Activated CD8-positive, alpha-beta memory T cell treated with anti-CD3 and anti-CD28 coated beads, Interleukin-2, amount 50 U/mL, for 1 hour (primary cell): Measurements from ENCODE around the gene ADAMTS6.

ENCODE experiments used
- DNase-seq: peaks from one replicate; pipeline ENCODE4 v3.0.0-alpha.2; 2020; ENCODE audit errors: extremely low read depth

Gene ADAMTS6

DNA sequence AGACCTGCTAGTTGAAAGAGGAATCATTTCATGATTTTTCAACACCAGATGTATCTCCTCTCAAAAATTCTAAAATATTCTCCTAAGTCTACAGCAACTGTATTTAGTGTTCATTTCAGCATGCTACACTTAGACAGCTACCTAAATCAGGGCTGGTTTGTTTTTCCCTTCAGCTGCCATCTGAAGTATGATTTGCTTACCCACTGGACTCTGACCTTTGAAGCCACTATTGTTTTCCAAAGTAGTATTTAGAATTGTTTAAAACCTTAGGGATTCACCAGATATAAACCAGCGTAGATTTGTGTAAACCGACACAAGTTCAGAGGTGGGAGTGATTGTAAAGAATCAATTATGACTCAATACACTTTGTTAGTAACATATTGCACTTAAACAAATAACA is 193.1 kb downstream of the ADAMTS6 start:
- DNase-seq, result no peak

DNA sequence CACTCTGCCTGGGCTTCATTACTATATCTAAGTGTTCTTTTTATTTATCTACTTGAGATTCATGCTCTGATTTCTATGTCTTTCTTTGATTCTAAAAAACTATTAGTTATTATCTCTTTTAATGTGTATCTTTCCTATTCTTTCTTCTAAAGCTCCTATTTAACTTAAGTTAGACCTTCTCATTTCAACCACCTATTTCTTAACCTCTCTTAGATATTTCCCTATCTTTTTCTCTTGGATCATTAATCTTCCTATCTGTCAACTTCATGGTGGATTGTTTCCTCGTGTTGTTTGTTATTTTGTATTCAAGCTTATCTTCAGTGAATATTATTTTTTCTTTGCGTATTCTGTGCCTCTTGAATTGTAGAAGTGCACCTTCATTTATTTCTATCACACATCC is 202.1 kb downstream of the ADAMTS6 start:
- no peak for DNase-seq

DNA sequence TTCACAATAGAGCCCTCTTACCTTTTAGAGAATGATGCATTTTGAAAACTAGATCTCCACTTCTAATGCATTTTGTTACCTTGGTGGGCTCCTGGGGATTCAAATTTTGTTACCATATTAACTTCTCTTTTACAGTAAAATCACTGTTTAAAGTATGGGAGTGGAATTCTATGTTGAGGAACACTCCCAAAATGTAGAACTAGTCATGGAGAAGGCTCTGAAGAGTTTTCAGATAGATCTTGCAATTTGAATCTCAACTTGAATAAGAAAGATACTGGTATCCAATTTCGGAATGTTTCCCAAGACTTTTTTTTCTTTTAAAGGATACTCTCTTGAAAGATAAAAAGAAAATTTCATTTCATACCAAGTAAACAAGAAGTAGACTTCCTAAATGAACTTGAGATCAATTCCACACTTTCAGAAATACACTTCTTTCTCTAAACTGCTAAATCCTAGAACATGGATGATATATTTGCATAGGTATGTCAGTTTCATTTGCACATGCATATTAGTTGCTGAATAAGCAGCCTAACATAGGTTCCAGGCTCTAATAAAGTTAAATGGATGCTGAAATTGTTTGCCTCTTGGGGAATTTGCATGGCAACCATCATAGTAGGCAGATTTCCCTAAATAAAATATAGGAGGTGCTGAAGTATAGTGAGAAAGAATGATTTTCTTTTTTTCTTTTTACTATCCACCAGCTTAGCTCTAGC is 205.4 kb downstream of the ADAMTS6 start:
- no peak for DNase-seq

DNA sequence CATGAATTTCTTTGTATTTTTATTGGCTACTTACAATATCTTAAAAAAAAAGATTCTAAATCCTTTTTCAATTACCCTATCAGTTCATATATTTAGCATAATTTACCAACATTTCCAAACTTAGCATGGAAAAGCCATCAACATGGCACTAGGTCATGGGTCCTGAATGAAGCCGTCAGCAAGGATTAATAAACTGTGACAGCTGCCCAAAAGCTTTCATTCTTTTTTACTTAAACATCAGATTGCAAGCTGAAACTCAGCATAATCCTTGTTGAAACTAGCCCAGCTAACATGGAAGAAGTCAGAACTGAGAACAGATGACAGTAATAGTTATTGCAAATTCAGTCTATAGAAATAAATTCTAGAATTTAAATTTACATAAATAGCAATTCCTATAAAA is 209.8 kb downstream of the ADAMTS6 start:
- DNase-seq, result no peak

DNA sequence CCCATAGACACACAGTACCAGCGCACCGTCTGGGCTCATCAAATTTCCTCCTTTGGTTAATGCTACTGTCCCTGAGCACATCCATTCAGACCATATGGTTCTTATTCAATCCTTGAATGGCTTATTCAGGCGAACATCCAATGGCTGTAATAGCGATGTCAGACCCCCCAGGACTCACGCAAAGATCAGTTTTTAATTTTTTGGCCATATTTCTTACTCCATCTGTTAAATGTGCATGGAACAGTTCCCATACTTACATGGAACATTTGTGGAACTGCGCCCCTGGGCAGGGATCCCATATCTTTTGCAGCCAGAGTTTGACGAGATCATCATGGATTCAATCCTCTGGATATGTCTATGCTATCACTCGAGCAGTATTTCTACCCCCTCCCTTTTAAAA is 213.2 kb downstream of the ADAMTS6 start:
- DNase-seq, result no peak

DNA sequence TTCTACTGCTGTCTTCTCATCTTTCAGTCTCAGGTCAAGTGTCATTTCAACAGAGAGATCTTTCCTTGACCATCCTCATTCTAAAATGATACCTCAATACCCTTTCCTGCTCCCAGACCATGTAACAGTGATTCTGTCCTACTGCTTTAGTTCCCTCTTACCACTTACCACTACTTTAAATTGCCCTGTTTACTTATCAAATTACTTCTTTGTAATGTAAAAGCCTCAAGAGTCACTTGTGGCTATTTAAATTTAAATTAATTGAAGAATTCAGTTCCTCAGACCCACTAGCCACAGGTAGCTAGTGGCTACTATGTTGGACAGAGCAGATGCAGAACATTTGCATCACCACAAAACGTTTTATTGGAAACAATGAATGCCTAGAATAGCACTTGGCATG is 217.3 kb downstream of the ADAMTS6 start:
- DNase-seq, result no peak

DNA sequence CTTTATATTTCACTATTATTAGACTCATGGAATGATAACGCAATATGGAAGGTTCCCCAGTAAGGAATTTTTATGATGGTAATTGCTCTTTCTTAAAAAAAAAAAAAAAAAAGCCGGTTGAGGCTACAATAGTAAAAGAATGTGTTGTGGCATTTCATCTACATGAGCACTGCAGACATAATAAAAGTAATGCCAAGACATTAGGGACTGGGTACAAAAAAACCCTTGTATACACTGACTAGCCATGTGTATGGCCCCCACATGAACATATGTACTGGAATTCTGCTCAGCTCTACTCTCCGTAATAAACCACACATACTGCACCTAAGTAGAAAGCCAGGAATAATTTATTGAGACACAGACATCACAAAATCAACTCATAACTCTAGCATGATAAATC is 218.4 kb downstream of the ADAMTS6 start:
- no peak for DNase-seq

DNA sequence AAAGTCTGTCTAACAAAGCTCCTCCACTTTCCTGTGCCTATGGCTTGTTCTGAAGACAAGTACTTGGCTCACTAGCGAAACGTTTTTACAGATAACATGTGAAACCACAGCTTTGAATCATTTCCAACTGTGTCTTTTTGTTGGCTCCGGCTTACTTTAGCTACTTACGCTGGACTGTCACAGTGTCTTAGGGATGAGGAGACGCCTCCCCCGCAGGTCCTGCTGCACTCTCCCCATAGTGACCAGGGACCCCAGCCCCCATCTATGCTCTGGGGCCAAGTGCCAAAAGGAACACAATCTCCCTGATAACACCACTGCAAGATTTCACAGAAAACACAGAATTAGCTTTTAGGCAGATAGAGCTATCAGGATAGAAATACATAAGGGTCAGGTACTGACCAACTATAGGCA is 219.1 kb downstream of the ADAMTS6 start:
- no peak for DNase-seq

DNA sequence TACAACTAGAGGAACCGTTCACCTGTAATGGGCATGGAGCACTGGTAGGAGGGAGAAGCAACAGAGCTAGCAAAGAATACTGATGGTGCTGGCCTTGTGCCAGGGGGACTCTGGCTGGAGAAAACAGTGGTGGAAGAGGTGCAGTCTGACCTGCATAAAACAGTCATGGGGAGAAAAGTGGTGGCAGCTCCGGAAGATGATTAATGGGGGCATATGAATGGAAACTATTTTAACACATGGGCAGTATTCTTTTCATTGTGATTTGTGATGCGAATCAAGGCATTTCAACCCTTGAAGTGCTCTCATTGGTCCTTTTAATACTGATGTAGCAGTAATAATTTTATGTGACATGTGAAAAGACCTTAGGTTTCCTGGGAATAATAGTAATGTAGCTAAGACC is 219.6 kb downstream of the ADAMTS6 start:
- no peak for DNase-seq

DNA sequence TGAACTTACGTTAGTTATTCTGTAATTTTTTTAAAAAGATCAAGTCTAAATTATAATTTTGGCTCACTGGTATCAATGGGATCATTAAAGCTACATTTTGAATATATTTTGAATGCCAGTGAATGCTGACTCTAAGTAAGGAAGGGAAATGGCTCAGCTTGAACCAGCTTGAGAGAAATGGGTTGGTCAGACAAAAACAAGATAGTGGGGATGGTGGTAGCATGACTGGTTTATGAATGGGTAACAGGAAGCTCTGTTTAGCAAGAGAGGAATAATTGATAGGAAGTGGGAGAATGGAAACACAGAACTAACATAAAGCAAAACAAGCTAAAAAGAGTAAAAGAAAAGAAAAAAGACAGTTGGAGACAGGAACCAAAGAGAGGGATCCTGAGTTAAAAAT is 220.2 kb downstream of the ADAMTS6 start:
- no peak for DNase-seq

DNA sequence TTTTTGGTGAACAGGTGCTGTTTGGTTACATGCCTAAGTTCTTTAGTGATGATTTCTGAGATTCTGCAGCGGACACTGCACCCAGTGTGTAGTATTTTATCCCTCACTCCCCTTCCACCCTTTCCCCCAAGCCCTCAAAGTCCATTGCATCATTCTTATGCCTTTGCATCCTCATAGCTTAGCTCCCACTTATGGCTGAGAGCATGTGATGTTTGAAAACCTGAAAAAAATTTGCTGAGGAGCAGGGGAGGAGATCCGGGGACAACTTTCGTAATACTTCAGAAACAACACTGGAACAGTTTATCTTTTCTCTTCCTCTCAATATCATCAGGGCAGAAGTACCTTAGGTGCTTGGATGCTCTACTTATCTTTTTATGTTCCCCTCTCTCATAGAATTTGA is 226.4 kb downstream of the ADAMTS6 start:
- DNase-seq, result no peak

DNA sequence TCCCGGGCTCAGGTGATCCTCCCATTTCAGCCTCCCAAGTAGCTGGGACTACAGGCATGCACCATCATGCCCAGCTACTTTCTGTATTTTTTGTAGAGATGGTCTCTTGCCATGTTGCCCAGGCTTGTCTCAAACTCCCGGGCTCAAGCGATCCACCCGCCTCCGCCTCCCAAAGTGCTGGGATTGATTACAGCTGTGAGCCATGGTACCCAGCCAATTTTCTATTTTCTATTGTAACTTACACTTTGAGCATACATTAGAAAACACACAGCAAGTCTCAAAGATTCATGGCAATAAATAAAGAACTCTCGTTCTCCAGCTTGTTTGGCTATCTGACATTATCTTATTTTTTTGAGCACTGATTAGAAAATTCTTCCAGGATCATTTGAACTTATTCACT is 228.7 kb downstream of the ADAMTS6 start:
- no peak for DNase-seq

DNA sequence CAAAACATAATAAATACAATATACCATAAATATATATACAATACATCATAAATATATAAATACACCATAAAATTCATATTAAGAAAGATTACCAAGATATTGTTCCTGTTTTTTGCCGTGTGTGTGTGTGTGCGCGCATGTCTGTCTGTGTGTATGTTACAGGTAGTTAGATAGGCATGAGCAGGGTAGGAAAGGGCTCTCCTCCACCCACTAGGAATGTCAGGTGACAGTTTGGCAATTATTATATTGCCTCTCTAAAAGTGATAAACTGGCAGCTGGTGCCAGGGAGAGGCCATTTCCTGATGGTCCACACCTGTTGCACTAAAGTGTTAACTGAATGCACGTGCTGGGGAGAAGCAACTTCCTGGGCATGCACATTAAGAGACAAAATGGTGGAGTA is 232.8 kb downstream of the ADAMTS6 start:
- DNase-seq, result no peak

DNA sequence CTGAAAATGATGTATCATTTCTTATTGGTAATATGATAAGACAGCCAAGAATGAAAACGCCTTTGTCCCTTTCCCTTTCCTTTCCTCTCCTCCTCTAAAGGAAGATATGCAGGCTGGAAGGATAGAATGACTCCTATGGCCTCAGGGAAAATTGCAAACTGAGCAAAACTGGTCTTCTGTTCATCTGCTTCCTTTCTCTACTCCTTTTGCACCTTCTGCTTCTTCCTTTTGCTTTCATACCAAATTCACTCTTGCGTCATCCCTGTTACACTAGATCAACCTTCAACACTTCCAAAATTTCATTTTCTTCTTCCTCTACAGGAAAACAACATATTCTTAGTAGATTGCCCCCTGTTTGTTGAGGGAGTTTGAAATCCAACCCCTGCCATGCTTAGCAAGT is 234.1 kb downstream of the ADAMTS6 start:
- DNase-seq, result no peak

DNA sequence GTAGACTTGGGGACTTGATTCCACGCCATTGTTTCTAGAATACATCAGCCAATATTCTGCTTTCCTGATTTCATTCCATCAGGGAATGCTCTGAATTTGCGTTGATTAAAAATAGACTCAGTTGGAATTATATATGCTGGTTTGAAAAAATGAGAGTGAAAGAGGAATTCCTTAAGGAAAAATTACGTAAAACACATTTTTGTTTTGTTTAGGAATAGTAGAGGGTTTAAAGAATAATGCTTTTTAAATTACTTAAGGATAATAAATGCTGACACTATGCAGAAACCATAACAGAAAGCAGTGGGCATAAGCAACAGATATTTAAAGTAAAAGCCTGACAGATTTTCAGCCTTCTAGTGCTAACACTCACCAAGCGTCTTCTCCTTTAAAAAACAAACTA is 235.0 kb downstream of the ADAMTS6 start:
- DNase-seq, result no peak

DNA sequence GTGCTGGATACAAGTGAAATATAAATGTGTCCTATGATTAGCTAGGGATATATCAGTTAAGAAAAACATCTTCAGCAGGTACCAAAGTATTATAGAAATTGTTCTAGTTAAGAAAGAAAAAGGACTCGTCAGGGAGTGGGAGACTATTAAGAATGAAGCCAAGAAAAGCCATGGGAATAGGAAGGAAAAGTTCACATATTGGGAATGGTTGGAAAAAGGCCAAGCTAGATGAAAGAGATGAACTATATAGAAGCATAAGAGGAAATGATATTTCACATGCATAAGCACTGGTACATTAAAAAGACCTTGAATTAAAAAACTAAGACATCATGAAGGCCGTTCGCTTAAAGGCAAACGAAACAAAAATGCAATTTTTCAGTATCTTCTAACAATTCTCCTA is 237.7 kb downstream of the ADAMTS6 start:
- no peak for DNase-seq

DNA sequence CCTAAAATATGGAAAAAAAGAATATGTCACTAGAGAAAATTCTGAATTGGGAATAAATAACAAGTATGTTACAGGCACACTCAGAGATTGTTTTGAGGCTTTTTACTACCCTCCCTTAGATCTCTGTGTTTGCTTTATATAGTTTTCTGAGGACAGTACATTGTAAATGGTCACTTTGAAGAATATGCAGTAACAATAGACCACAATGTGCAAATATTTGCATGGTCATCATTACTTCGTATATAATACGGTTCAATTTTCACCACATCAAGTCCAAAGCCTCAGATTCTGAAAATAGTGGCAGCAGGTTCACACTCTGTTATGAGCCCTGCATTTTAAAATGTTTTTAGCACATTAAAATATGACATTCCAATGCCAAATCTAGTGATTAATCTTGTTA is 238.6 kb downstream of the ADAMTS6 start:
- no peak for DNase-seq

DNA sequence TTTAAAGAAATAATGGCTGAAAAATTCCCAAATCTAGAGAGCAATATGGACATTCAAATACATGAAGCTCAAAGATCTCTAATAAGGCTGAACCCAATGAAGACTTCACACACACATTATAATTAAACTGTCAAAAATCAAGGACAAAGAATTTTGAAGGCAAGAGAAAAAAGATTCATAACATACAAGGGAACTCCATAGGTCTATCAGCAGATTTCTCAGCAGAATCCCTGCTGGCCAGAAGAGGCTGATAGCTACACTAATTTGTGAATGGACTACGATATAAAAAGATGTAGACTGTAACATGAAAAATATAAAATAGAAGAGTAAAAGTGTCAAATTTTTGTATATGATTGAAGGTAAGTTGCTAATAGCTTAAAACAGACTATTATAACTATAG is 251.9 kb downstream of the ADAMTS6 start:
- no peak for DNase-seq

DNA sequence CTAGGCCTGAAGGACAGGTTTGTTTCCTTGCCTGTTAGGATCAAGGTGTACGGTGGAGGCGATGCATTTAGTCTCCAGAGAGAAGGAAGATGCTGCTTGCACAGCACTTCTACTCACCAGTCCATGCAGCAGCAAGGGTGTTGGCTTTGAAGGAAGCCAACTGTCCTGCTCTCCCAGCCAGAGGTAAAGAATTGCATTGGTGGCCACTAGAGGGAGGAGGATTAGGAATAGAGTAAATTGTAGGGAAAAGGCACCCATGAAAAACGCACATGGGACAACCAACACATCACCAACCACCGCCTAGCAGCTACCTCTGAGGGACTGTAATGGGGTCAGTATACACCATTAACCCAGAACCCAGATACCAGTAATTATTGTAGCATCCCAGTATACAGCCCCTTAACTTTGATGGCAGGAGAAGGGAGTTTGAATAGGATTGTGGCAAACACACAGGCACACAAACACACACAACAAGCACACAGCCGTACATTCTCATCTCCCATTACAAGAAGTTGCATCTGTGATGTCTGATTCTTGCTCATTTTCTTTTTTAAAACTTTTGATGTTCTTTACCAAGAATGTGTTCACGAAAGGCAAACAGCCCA is 267.7 kb downstream of the ADAMTS6 start:
- no peak for DNase-seq

DNA sequence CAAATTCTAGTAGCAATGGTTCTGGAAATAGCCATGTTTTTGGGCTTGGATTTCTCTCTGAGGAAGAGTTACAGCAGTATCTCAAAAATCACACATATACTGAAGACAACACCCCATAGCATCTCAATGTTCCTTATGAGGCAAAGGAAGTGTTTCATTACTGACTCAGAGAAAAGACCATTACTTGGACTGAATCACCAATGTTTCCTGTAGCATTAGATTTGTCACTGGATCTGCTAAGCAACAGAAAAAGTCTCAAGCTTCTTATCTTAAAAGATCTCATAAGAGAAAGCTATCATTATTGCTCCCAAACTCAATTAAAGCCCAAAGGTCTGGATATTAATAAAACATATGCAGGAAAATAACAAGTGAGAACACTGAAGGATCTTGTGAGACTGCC is 272.4 kb downstream of the ADAMTS6 start:
- no peak for DNase-seq

DNA sequence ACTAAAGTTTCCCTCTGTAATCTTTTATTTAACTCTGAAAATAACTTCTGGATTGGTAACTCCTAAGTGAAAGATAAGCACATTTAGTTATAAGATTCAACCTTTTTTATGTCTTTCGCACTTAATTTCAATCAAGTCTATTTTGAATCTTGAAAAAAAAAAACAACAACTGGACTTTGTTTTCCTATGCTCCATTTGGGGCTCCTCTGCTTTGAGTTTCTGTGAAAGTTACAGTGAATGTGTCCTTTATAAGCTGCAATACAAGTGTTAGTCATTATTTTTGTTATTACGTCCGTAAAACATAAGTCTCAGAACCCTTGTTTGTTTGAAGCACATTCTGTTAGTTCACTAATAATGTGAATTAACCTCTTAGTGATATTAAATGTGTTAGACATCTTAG is 276.8 kb downstream of the ADAMTS6 start:
- DNase-seq, result no peak

DNA sequence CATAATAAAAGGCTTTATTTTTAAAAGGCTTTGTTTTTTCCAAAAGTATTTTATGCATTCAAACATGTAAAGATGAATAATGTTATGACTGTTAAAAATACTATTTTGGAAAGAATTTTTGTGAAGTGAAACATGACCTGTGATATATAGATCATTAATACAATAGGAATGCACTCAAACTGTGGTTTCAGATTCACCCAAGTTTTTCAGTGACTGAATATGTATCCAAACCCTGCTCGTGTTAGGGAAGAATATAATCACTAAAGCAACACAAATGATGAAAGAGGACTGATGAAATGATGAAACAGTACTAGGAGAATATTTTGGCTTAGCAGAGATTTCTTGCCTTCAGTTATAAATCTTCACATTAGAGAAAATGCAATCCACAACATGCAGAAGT is 278.0 kb downstream of the ADAMTS6 start:
- no peak for DNase-seq

DNA sequence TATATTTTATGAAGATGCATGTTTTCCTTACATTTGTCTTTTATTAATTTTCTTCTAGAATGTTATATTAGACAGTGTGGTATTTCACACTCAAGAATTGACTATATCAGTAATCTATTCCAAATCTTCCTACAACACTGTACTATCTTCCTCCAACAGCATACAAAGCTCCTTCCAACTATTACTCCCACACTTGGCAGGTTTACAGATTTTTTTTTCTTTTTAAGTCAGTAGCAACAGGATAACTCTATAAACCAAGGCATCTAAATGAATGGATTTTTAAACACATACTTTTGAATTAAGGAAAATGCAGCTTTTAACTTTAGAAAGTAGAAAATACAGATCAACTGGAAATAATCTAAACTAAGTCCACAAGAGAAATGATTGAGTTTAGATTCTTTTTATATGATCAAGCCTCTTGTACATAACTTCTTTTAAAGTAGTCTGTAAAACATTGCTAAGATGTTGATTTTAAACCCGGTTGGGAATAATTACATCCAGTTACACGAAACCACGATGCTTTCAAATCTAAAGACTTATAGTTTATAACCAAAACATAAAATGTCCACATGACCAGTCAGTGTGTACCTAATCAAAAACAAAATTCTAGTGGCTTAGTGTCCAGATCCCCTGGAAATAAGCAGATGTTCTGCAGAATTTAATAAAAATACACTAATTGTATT is 281.6 kb downstream of the ADAMTS6 start:
- DNase-seq, result no peak
